Mucosa of rectum (tissue), 2 donors: ENCODE measurements around the gene ASMTL.
"Not testable (repeated sequence)": the region's sequence is repeated elsewhere in the genome, so short reads cannot be mapped to it uniquely, and the experiment has no call there.

Experiments used
- H3K27ac ChIP-seq, 2 donors: one replicate each; pipeline ENCODE4 v1.7.0; 2013; ENCODE audit warnings: inconsistent platforms in 2 of 2, low read depth in 2 of 2, low read length in 2 of 2
- H3K27me3 ChIP-seq, 2 donors: one replicate each; pipeline ENCODE4 v1.7.0; 2013; ENCODE audit warnings: low read length in 2 of 2; ENCODE audit not compliant: control insufficient read depth in 2 of 2, insufficient read depth in 2 of 2
- H3K36me3 ChIP-seq, 2 donors: one replicate each; pipeline ENCODE4 v1.7.0; 2013; ENCODE audit warnings: low read length in 2 of 2; ENCODE audit not compliant: control insufficient read depth in 2 of 2, insufficient read depth in 2 of 2
- H3K4me1 ChIP-seq, 2 donors: one replicate each; pipeline ENCODE4 v1.7.0; 2013; ENCODE audit warnings: low read length in 2 of 2, mild to moderate bottlenecking in 1 of 2; ENCODE audit not compliant: control insufficient read depth in 2 of 2, insufficient read depth in 2 of 2
- H3K4me3 ChIP-seq, 2 donors: one replicate each; pipeline ENCODE4 v1.7.0; 2013; ENCODE audit warnings: low read length in 2 of 2
- H3K9ac ChIP-seq, 2 donors: one replicate each; pipeline ENCODE4 v1.7.0; 2013; ENCODE audit warnings: low read length in 2 of 2, low read depth in 1 of 2, mild to moderate bottlenecking in 1 of 2
- H3K9me3 ChIP-seq, 2 donors: one replicate each; pipeline ENCODE4 v1.7.0; 2013; ENCODE audit warnings: low read length in 2 of 2; ENCODE audit not compliant: control insufficient read depth in 2 of 2
- donor health status: healthy.
- donor health status: Normal muscosa, but diverticular disease.

Gene ASMTL

DNA sequence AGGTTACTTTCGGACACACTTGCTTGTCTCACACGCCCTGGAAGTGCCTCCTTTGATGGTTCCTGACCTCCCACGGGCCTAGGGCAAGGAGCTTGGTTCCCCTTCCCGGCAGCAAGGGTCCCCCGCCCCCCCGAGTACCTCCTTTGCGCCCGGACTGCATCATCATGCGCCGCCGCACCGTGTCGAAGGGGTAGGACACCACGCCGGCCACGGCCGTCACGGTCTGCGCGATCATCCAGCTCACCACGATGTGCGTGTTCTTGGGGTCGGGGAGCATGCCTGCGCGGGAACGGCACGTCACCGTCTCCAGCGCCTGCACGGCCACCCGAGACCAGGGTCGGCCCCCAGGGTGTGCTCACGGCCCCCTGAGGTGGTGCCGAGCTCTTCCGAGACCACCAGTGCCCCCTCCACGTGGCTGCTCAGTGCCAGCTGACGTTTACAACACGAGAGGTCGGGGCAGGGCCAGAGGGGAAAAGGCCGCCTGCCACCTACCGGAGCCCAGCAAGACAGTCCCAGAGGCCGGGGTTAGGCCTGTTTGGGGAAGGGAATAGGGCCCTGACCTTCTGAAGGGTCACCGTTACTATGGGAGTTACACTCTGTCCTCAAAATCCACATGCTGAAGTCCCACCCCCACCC is 65.5 kb downstream of the ASMTL start:
- Histone ChIP-seq H3K27me3 (no peaks in the 10 kb centered on the region), H3K9me3 (no peaks in the 10 kb centered on the region), H3K4me1 (peaks cover 12 to 17% of the 10 kb centered on the region in 2 donors), H3K36me3 (peaks cover 58 to 64% of the 10 kb centered on the region in 2 donors), H3K27ac (no peak overlapping the region), H3K4me3 (no peak overlapping the region), H3K9ac (no peak overlapping the region)

DNA sequence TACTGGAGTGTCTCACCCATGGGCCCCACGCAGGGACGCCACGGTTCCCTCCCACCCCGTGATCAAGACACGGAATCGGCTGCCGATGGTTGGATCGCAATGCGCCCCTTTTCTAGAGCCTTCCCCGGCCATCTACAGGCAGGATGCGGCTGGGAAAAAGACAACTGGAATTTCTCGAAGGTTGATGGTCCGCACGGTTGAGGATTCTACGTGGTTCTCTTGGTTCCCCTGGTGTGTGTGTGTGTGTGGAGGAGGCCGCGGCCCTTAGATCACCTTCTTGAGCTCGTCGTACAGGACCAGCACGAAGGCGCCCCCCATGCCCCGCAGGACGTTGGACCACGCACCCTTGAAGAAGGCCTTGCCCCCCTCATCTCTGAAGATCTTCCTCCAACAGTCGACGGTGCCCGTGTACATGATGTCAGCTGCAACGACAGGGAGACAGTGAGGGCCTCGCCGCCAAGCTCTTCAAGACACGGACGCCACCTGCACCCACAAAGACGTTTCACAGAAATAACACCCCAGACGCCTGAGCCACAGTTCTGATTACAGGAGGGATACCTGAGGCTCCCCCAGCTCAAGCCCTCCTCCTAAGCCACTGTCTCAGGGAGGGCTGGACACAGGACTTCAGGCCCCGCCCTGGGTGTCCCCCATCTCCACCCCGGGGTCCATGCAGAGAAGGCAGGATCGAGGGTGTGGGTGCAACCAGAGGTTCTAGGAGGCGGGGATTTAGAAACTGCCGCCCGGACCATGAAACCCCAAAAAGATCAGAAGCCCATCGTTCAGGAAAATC is 66.2 kb downstream of the ASMTL start:
- Histone ChIP-seq H3K27ac (no peak overlapping the region), H3K9me3 (no peaks in the 10 kb centered on the region), H3K27me3 (no peaks in the 10 kb centered on the region), H3K36me3 (peaks cover 58 to 64% of the 10 kb centered on the region in 2 donors), H3K9ac (no peak overlapping the region), H3K4me1 (peaks cover 12 to 21% of the 10 kb centered on the region in 2 donors), H3K4me3 (no peak overlapping the region)

DNA sequence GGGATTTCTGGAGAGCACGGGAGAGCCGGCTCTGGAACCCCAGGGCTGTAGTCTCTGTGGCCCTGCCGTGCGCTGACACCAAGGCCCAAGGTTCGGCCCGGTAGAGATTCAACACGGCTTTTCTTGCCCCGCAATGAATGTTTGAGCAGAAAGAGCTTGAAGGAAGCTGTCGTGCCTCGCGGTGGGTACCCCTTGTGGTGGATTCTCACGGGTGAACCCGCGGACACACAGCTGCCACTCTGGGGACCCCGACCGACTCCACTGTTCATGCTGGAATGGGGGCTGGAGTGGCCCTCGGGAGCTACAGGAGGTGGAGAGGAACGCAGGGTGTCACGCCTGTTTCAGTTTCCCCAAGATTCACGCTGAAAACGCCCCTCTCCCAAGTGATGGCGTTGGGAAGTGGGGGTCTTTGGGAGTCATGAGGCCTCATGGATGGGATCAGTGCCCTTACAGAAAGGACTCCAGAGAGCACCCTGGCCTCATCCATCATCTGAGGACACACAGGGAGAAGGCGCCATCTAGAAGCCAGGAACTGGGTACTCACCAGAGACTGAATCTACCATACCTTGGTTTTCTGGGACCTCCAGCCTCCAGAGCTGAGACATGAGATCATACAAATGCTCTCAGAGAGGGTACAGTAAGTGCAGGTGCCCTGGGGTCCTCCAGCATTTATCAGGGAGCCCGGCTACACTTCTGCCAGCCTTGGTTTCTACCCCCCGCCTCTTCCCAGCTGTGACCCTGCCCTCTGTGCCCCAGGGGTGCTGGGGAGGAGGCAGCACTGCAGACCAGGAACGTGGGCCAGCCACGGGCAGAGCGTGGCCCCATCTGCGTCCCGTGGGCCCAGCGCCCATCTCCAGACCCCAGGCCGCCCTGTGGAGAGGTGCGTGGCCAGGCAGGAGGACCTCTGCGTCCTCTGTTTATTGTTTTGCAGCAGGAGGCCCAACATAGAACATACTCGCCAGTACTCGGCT is 67.2 kb downstream of the ASMTL start:
- Histone ChIP-seq H3K9me3 (no peaks in the 10 kb centered on the region), H3K27ac (no peak overlapping the region), H3K27me3 (no peaks in the 10 kb centered on the region), H3K36me3 (peaks cover 58 to 59% of the 10 kb centered on the region in 2 donors), H3K4me1 (peaks cover 5 to 15% of the 10 kb centered on the region in 2 donors), H3K4me3 (no peak overlapping the region), H3K9ac (no peak overlapping the region)

DNA sequence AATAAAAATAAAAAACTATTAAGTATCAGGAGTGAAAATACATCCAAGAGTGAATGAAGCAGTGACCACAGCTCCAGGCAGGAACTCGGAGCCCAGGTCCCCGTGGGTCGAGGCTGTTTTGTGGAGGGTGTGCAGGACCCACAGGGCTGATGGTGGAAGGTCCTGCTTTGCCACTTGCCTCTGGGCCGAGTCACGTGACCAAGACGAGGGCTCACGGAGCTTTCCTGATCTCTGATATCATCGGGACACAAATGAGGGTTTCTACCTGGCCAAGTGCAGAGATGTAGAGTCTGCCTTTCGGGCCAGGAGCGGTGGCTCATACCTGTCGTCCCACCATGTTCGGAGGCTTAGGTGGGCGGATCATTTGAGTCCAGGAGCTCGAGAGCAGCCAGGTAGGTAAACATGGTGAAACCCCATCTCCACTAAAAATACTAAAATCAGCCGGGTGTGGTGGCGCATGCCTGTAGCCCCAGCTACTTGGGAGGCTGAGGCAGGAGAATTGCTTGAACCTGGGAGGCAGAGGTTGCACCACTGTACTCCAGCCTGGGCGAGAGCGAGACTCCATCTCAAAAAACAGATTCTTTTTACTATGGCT is 68.0 kb downstream of the ASMTL start:
- H3K4me1 ChIP-seq, result peaks cover 5 to 12% of the 10 kb centered on the region in 2 donors
- no peaks in the 10 kb centered on the region for H3K9me3 ChIP-seq
- H3K4me3 ChIP-seq, result no peak overlapping the region
- peaks cover 53% of the 10 kb centered on the region in 2 donors for H3K36me3 ChIP-seq
- H3K27ac ChIP-seq, result no peak overlapping the region
- no peak overlapping the region for H3K9ac ChIP-seq
- H3K27me3 ChIP-seq, result no peaks in the 10 kb centered on the region

- Histone ChIP-seq H3K4me1 (peaks cover 0 to 4% of the 10 kb centered on the region in 2 donors), H3K9ac (no peak overlapping the region), H3K27me3 (no peaks in the 10 kb centered on the region), H3K27ac (no peak overlapping the region), H3K4me3 (no peak overlapping the region), H3K9me3 (no peaks in the 10 kb centered on the region), H3K36me3 (peaks cover 13% of the 10 kb centered on the region in 2 donors)
These were observed 72.0 kb downstream of the ASMTL start for GRCh38 chrX:1380672-1381233.

DNA sequence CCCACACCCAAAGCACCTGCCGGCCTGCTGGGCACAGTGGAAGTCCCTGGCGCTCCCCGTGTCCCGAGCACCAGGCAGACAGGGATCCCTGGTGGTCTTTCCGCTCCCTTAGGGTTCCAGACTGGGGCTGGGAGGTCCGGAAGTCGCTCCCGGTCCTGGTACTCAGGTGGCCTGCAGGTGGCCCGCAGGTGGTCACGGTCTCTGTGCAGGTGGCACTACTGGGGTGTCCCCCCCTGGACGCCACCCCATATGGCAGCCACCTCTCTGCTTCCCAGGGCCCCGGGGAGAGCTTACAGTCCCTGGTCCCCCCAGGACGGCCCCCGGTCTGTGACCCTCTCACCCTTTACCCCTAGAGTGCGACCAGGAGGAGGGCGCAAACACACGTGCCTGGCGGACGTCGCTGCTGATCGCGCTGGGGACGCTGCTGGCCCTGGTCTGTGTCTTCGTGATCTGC is 74.4 kb downstream of the ASMTL start:
- Histone ChIP-seq H3K9me3 (no peaks in the 10 kb centered on the region), H3K9ac (no peak overlapping the region), H3K27ac (no peak overlapping the region), H3K36me3 (no peaks in the 10 kb centered on the region), H3K27me3 (no peaks in the 10 kb centered on the region), H3K4me3 (no peak overlapping the region), H3K4me1 (peaks cover 0 to 4% of the 10 kb centered on the region in 2 donors)

DNA sequence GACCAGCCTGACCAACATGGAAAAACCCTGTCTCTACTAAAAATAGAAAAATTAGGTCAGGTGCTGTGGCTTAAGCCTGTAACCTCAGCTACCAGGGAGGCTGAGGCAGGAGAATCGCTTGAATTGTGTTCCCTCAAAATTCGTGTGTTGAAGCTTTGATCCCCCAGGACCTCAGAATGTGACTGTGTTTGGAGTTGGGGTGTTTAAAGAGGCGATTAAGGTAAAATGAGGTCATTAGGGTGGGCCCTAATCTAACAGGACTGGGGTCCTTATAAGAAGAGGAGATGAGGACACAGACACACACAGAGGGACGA is 84.4 kb downstream of the ASMTL start:
- H3K36me3 ChIP-seq, result no peaks in the 10 kb centered on the region
- no peaks in the 10 kb centered on the region for H3K27me3 ChIP-seq
- H3K9ac ChIP-seq, result no peak overlapping the region
- no peak overlapping the region for H3K4me3 ChIP-seq
- H3K4me1 ChIP-seq, result no peaks in the 10 kb centered on the region
- H3K9me3 ChIP-seq, result no peaks in the 10 kb centered on the region
- H3K27ac ChIP-seq, result no peak overlapping the region

GRCh38 chrX:1366363-1366762 is 86.3 kb downstream of the ASMTL start:
- H3K27ac ChIP-seq, H3K9ac ChIP-seq, H3K4me1 ChIP-seq, H3K4me3 ChIP-seq, H3K36me3 ChIP-seq, H3K9me3 ChIP-seq, H3K27me3 ChIP-seq: not testable (repeated sequence)

DNA sequence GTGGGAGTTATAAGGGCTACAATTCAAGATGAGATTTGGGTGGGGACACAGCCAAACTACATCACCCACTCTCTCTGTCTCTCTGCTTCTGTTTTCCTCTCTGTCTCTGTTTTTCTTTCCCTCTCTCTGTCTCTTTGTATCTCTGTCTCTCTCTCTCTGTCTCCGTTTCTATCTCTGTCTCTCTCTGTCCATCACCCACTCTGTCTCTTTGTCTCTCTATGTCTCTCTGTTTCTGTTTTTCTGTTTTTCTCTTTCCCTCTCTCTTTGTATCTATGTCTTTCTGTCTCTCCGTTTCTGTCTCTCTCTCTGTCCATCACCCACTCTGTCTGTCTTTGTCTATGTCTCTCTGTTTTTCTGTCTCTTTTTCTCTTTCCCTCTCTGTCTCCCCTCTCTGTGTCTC is 90.8 kb downstream of the ASMTL start:
- Histone ChIP-seq H3K4me1 (no peaks in the 10 kb centered on the region), H3K4me3 (no peak overlapping the region), H3K27ac (no peak overlapping the region), H3K27me3 (no peaks in the 10 kb centered on the region), H3K9ac (no peak overlapping the region), H3K9me3 (peaks cover 0 to 2% of the 10 kb centered on the region in 2 donors), H3K36me3 (no peaks in the 10 kb centered on the region)
